ENCODE data around the gene UIMC1.
"Not testable (repeated sequence)": the region's sequence is repeated elsewhere in the genome, so short reads cannot be mapped to it uniquely, and the experiment has no call there.

The UIMC1 gene

DNA sequence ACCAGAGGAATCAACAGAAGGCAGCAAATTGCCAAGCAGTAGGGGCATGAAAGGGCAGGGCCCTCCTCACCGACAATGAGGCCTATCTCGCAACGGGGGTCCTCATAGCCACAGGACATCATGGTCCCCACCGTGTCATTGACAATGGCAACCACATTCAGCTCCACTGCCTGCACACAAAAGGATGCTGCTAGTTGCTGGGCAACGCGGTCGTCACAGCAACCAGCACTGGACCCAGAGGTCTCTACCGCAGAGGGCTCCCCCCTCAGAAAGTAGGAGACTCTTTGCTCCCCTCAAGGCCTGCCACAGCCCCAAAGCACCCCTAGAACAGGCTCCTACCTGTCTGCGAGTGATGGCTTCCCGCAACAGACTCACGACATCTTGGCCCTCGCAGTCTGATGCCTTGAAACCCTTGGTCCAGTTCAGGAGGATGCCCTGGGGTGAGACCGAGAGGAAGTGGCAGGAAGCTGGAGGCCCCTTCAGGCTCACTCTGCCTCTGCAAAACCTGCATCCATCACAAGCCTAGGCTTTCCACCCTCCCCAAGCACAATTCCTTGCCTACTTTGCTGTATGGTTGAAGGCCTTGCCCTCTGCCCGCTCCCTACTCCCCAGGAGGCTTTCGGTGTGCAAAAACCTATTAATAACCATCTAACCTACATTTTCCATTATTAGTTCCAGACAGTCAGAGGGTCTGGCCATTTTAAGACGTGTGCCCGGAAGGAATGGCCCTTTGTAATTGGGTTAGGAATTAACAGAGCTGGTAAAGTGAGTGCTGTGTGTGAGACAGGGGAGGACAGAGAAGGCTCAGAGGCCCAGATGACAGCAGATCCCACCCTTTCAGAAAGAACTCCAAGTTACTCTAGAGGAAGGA lies 122.6 kb downstream of the UIMC1 start:
- no peak for DNase-seq (ENCODE audit: low read depth in 2 of 2)

DNA sequence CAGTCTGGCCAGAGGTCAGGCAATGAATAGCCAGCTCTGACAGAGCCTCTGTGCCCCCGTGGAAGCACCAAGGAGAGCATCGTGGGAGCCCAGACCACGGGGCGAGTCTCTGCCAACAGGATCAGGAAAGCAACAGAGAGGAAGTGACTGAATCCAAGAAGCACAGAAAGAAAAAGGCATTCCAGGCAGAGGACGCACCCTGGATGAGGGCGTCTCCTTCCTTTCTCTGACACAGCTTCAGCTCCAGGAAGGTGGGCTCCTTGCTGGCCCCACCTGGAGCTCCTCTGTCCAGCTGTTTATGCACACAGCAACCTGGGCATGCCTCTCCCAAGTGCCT lies 124.0 kb downstream of the UIMC1 start:
- no peak for DNase-seq (ENCODE audit: low read depth in 2 of 2)

DNA sequence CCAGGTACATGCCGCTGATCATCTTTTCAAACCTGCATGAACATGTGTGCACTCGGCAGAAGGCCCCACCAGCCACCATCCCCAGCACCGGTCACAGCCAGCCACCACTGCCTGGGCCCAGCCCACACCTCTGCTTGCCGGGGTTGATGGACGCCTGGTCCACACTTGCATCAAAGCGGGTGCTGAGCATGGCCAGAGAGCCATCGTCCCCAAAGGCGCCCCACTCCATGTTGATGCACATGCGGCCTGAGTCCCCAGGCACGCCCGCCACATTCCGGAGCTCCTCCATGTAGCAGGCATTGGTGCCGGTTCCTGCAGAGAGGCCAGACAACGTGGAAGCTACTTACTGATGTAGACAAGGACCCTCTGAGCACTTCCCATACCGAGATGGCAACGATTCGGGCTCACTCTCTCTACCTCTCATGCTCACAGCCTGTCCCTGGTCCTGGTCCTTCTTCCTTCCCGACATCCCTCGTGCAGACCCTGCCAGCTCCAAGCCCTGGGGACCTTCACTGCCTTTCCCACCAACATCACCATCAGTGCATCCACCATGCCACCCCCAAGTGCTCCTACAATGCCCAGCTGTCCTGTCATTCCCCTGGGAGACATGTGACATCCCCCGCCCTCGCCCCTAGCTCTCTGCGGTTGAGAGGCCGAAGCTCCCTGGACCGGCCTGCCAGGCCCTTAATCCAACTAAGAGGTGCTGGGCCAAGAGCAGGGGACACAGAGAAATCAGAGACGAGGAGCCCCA lies 124.6 kb downstream of the UIMC1 start:
- no peak for DNase-seq (ENCODE audit: low read depth in 2 of 2)

DNA sequence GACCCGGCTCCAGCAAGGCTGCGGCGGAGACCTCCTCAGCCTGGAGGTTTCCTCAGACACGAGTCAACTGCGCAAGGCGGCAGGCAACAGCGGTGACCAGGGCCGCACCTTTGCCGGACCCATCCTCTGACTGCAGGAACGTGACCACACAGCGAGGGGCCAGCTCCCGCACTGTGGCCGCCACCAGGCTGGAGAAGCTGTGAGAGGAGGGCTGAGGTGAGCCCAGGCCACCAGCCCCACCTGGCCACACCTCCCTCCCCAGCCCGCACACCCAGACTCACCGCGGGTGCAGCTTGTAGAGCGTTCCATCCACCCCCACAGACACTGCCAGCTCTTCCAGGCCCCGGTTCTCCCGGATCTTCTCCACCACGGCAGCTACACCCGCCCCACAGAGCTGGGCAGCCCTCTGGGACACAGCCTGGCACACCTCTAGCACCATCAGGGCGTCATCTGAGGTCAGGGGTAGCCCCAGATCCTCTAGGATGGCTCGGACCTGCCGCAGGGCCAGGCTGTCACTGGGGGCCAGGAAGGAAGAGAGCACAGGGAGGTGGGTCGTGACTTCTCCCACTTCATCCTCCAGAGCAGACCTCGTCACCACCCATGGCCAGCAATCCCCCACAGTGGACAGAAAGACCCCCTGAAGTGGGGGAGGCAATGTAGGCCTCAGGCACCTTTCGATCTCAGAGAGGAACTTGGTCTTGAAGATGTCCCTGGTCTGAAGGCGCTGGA lies 125.4 kb downstream of the UIMC1 start:
- DNase-seq (ENCODE audit: low read depth in 2 of 2): no peak

DNA sequence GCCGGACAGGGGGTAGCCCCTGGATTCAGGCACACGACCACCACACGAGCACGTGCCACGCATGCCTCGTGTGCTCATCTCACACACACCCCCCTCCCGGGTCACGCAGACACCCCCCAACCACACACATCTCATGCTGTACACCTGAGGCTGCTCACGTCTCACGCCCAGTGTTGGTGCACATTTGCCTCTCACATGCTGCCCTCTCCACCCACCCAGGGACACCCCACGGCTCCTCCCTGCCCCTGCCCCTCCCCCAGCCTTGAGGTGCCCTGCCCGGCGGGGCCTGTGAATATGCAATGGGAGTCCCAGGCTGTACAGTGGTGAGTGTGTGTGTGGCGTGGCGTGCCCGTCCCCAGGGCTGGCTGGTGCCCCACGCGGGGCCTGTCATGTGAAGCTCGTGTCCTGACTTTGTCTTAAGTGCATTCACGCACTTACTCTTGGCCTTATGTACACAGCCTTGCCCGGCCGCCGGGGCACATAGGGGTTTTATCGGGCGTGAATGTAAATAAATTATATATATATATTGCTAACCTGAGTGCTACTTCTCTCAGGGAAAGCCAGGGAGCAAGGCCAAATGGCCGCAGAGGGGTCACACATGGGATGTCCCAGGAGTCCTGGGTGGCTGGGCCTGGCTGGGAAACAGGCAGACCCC lies 126.1 kb downstream of the UIMC1 start:
- no peak for DNase-seq (ENCODE audit: low read depth in 2 of 2)

DNA sequence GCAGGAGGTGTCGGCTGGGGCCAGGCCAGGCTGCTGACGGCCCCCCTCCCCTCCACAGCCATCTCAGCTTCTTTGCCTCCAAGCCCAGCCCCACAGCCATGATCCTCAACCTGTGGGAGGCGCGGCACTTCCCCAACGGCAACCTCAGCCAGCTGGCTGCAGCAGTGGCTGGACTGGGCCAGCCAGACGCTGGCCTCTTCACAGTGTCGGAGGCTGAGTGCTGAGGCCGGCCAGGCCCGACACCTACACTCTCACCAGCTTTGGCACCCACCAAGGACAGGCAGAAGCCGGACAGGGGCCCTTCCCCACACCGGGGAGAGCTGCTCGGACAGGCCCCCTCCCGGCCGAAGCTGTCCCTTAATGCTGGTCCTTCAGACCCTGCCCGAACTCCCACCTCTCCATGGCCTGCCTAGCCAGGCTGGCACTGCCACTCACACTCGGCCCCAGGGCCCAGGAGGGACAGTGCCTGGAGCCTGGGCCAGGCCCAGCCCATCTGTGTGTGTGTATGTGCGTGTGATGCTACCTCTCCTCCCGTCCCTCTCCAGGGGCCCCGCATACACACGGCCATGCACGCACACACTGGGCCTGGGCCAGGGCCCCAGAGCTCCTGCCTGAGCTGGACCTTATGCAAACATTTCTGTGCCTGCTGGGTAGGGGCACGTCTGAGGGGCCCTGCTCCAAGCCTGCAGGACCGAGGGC lies 126.8 kb downstream of the UIMC1 start:
- DNase-seq (ENCODE audit: low read depth in 2 of 2): no peak

DNA sequence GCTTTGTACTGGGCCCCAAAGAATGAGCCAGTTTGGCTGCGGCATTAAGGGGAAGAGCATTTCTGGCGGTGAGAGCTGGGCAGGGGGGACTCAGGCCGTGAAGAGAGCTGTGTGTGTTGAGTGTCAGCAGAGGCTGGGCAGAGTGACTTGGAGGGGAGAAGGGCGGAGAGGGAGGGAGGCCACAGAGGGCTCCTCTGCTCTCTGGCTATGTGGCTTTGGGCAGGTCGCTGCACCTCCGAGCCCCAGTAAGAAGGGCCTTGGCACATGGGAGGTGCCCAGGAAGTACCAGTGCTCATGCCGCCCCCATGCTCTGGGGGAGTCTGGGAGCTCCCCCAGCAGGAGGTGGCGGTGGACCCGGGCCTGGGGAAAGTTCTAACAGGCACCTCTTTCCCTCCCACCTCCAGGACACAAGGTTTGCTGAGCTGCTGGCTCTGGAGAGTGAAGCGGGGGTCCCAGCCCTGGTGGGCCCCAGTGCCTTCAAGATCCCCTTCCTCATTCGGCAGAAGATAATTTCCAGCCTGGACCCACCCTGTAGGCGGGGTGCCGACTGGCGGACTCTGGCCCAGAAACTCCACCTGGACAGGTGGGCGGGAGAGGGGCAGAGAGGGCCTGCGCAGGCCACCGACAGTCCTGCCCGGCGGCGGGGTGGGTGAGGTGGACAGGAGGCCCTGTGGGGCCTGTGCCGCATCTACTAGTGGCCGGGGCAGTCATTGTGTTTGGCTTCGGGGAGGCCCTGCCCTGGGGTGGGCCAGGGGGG lies 127.5 kb downstream of the UIMC1 start:
- no peak for DNase-seq (ENCODE audit: low read depth in 2 of 2)

DNA sequence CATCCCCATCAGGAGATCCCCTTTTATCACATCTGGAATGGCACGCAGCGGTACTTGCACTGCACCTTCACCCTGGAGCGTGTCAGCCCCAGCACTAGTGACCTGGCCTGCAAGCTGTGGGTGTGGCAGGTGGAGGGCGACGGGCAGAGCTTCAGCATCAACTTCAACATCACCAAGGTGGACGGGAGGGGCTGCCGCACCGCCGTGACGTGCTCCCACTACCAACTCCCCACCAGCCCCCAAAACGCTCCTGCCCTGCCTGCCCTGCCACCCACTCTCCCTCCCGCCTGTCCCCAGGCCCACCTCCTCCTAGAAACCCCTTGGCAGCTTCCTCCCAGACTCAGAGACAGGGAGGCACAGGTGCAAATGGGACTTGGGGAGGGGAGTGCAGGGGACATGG lies 128.1 kb downstream of the UIMC1 start:
- no peak for DNase-seq (ENCODE audit: low read depth in 2 of 2)

DNA sequence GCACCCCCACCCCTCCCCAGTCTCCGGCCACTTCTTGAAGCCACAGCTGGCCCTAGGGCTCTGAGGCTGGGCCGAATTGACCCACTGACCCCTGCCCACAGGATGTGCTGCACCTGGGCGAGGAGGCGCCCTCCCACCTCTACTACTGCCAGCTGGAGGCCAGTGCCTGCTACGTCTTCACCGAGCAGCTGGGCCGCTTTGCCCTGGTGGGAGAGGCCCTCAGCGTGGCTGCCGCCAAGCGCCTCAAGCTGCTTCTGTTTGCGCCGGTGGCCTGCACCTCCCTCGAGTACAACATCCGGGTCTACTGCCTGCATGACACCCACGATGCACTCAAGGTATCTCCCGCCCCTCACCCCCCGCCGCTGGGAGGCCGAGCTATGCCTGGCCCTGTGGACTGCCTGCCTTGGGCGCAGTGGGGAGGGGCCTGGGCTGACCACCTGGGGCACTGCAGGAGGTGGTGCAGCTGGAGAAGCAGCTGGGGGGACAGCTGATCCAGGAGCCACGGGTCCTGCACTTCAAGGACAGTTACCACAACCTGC lies 128.7 kb downstream of the UIMC1 start:
- DNase-seq (ENCODE audit: low read depth in 2 of 2): no peak

DNA sequence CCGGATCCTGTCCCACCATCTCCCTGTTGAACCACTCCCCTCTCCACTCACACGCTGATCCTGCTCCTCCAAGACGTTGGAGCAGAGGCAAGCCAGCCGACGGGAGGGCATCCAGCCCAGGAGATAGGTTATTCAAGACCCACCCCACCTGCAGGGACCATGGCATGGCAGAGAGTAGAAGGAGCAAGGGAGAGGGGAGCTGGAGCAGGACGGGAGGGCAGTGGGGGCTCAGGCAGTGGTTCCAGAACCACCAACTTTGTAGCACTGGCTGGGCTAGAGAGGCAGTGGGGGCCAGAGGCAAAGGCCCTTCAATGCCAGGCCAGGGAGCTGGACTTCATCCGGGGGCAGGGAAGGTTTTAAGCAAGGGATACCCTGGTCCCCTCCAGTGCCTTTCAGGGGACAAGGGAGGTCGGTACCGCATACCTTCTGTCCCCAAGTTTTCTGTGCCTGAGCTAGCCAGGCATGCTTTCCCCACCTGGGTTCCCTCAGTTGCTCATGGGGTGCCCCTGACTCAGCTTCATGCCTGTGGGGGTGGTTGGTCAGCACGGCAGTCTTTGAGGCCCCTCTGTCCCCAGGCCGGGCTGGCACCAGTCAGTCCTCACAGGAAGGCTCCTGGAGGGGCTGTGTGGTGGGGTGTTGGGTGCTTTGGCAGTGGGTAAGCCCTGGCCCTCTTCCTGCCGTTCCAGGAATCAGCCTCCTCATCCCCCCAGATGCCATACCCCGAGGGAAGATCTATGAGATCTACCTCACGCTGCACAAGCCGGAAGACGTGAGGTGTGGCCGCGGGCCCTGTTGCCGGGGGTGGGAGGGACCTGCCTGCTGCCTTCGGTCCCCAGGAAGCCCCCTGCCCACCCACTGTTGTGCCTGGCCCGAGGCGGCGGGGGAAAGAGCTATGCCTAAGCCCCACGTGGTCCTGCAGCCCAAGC lies 129.8 kb downstream of the UIMC1 start:
- no peak for DNase-seq (ENCODE audit: low read depth in 2 of 2)

DNA sequence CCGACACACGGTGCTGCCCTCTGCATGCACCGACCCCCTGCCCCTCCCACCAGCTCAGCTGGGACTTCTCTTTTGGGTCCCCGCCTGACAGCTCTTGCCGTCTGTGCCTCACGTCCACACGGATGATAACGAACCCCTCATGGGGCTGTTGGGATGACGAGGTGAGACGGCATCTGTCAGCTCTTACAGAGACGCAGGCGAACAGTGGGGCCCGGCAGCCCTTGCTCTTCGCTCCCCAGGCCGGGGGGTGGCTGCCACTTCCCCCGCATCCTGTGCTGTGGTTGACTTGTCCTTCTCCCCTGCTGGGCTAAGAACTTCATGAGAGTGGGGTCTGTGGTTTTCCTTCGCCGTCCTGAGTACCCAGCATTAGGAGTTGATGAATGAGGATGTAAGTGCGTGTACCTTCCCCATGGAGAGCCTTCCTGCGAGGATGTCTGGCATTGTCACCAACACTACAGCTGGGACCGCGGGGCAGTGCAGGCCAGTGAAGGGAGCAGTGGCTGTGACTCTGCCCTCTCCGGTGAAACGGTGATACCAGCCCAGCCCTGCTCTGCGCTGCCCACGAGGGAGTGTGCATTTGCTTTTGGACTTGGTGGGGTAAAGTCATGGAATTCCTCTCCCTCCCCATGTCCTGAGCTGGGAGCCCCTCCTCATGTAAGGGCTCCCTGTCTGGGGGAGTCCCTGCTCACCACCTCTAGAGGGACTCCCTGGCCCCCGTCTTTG lies 130.6 kb downstream of the UIMC1 start:
- DNase-seq (ENCODE audit: low read depth in 2 of 2): no peak

DNA sequence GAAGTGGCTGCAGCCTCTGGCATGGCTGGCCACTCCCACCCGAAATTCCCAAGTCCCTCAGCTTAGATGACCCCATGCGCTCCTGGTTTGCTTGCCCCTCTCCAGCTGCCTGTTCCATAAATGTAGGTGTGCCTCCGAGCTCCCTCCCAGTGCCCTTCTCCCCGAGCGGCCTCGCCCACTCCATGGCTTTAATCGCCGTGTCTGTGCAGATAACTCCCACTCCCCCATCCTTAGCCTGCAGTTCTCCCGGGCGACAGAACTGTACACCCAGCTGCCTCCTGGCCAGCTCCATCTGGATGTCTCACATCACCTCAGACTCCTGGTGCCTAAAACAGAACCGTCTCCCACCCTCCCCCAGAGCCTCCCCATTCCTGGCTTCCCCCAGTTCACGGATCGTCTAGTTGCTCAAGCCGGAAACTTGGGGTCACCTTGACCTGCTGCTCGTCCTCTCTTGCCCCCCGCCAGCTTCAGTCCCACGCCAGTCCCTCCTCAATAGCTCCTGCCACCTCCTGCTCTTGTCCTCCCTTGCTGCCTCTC lies 131.5 kb downstream of the UIMC1 start:
- no peak for DNase-seq (ENCODE audit: low read depth in 2 of 2)

DNA sequence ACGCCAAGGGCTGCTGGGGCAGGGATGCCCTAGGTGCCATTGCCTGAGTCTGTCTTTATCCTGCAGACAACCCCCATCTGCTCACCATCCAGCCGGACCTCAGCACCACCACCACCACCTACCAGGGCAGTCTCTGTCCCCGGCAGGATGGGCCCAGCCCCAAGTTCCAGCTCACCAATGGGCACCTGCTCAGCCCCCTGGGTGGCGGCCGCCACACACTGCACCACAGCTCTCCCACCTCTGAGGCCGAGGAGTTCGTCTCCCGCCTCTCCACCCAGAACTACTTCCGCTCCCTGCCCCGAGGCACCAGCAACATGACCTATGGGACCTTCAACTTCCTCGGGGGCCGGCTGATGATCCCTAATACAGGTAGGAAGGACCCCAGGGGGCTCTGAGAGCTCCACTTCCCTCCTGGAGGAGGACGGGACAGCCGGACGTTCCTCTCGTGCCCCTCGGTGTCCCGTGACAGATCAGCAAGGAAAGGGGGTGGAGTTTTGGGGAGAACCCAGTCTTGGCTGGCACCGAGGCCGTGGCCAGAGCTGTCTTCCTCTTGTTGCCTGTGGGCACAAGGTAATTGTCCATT lies 132.3 kb downstream of the UIMC1 start:
- DNase-seq (ENCODE audit: low read depth in 2 of 2): no peak

DNA sequence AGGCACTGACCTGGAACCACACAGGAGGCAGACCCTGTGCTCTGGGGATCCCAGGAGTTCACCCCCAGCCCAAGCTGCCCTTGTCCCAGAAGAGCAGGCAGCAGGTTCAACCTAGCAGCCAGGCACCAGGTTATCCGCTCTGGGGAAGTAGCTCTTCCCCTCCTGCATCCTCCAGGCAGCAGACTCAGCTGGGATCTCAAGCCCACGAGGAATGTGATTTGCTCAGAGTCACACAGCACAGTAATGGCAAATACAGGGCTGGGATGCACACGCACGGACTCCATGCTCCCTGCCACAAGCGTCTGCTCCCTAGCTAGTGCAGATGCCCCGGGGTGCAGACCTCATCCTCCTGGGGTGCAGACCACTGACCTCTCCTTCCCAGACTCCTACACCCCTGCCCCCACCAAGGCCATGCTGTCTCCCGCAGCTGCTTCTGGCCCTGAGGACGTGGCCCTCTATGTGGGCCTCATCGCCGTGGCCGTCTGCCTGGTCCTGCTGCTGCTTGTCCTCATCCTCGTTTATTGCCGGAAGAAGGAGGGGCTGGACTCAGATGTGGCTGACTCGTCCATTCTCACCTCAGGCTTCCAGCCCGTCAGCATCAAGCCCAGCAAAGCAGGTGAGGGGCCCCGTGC lies 132.9 kb downstream of the UIMC1 start:
- no peak for DNase-seq (ENCODE audit: low read depth in 2 of 2)

DNA sequence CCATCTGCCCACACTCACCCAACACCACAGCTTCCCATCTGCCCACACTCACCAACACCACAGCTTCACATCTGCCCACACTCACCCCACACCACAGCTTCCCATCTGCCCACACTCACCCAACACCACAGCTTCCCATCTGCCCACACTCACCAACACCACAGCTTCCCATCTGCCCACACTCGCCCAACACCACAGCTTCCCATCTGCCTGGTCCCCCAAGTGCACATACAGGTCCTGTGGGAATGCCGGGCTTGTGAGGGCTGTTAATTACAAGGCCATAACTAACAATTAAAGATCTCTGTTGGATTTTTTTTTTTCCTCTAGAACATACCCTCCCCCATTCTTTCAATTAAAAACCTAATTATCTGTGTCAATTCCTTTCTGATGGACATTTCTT lies 133.6 kb downstream of the UIMC1 start:
- not testable (repeated sequence) for DNase-seq (ENCODE audit: low read depth in 2 of 2)

DNA sequence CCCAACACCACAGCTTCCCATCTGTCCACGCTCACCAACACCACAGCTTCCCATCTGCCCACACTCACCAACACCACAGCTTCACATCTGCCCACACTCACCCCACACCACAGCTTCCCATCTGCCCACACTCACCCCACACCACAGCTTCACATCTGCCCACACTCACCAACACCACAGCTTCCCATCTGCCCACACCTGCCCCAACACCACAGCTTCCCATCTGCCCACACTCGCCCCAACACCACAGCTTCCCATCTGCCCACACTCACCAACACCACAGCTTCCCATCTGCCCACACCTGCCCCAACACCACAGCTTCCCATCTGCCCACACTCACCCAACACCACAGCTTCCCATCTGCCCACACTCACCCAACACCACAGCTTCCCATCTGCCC lies 134.0 kb downstream of the UIMC1 start:
- not testable (repeated sequence) for DNase-seq (ENCODE audit: low read depth in 2 of 2)

DNA sequence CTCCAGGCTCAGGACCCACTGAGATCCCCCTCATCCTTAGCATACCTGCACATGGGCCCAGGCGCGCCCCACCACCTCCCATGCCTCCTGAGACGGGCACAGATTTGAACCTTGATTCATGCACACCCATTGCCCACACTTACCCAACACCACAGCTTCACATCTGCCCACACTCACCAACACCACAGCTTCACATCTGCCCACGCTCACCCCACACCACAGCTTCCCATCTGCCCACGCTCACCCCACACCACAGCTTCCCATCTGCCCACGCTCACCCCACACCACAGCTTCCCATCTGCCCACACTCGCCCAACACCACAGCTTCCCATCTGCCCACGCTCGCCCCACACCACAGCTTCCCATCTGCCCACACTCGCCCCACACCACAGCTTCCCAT lies 135.9 kb downstream of the UIMC1 start:
- not testable (repeated sequence) for DNase-seq (ENCODE audit: low read depth in 2 of 2)
